HG03045 (cell line): ENCODE data around the gene PRDX2.

Source experiments
- ATAC-seq: cut with Tn5 transposase; IDR thresholded peaks from one replicate; pipeline ENCODE4 v1.9.1; 2021; ENCODE audit warnings: mild to moderate bottlenecking, moderate library complexity; ENCODE audit not compliant: unreplicated experiment

PRDX2 gene

DNA sequence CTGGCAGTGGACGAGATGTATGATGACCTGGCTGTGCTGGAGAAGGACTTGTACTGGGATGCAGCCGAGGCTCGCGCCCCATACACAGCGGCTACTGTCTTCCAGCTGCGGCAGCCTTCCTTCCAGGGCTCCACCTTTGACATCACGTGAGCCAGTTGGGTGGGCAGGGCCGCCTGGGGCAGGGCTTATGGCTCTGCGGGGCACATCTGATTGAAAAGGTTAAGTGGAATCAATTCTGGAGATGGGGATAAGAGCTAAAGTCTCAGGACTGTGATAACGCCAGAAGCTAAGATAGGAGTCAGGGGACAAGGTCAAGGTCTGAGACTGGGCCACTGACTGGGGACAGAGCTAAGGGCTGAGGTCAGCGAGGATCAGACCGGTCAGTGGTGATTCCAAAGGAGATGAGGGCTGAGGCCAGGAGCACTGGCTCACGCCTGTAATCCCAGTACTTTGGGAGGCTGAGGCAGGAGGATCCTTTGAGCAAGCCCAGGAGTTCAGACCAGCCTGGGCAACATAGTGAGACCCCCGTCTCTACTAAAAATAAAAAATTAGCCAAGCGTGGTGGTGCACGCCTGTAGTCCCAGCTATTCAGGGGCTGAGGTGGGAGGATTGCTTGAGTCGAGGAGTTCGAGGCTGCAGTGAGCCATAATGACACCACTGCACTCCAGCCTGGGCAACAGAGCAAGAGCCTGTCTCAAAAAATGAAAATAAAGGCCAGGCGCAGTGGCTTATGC, 45.3 kb downstream of the PRDX2 start:
- ATAC-seq, result no peak

DNA sequence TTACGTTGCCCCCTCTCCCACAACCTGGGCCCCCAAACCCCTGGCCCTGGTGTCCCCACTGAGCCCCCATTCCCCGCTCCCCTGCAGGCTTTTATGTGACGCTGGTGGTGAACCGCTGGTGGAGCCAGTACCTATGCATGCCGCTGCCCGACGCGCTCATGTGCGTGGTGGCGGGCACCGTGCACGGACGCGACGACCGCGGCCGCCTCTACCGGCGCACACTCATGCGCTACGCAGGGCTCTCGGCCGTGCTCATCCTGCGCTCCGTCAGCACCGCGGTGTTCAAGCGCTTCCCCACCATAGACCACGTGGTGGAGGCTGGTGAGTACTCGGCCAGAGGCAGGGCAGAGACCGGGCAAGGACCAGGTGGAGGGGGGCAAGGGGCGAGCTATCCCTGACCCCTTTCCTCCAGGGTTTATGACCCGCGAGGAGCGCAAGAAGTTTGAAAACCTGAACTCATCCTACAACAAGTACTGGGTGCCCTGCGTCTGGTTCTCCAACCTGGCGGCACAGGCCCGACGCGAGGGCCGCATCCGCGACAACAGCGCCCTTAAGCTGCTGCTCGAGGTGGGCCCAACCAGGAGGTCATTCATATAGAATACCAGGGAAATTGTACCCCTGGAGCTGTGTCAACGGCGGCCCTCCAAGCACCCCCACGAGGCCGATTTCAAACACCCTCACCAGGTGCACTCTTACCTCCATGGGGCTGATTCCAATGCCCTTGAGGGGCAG, 47.0 kb downstream of the PRDX2 start:
- no peak for ATAC-seq

DNA sequence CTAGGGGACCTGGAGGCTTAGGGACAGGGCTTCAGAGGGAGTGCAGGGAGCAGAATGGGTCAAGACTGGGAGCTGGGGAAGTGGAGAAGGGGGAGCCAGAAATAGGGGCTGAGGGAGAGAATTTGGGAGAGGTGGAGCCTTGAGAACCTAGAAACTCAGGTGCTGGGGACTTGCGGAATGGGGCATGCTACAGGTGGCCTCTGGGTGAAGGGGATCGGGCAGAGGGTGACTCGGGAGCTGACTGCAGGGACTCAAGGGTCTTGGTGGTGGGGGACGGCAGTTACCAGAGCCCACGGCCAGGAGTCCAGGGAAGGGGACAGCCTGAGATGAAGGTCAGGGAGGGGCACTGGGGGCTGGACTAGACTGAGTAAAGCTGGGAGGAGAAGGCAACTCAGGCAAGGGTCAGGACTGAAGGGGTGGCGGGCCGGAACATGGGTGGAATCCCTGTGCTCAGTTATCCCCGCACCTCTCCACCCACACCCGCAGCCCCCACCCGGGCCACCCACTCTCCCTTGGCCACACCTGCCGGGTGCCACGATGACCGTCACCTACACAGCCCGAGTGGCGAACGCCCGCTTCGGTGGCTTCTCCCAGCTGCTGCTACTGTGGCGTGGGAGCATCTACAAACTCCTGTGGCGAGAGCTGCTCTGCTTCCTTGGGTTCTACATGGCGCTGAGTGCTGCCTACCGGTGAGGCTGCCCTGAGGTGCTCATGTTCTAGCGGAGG, 49.4 kb downstream of the PRDX2 start:
- ATAC-seq, result no peak

DNA sequence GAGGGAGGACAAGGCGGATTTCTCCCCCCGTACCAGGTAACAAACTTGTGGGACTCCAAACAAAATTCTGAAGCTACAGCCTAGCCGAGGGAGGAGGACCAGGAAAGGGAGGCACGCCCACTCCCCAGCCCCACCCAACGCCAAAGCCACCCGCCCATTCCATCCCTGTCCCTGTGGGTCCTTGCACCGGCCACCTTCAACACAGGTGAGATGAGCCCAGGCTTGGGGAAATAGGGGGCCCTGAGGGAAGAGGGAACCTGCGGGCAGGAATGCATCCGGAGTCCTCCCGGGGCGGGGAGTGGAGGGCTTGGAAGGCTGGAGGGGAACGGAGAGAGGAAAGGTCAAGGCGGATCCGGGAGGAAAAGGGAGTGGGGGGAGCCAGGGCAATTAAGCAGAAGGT, 50.0 kb downstream of the PRDX2 start, which contains the start of gene BEST2:
Gene BEST2 (plus strand): TSS at position 157 of the 400 bp plus-strand sequence. CDS start 802 bp downstream, outside the sequence.
- no peak for ATAC-seq

DNA sequence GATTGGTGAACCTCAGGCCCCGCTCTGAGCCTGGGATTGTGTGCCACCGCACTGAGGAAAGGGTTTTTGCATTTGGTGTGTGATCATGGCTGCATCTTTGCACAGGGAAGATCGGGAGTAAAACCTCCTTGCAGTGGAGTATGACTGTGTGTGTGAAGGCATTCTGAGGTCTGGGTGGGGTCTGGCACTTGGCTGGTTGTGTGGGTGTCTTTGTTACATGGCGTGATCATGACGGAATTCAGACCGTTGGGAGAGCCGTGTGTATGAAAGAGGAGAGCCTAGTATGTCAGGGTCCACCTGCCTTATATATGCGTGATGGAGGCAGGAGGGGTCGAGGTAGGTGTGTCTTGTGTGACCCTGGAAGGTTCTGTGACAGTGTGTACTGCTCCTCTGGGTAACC, 50.7 kb downstream of the PRDX2 start:
- ATAC-seq, result no peak

DNA sequence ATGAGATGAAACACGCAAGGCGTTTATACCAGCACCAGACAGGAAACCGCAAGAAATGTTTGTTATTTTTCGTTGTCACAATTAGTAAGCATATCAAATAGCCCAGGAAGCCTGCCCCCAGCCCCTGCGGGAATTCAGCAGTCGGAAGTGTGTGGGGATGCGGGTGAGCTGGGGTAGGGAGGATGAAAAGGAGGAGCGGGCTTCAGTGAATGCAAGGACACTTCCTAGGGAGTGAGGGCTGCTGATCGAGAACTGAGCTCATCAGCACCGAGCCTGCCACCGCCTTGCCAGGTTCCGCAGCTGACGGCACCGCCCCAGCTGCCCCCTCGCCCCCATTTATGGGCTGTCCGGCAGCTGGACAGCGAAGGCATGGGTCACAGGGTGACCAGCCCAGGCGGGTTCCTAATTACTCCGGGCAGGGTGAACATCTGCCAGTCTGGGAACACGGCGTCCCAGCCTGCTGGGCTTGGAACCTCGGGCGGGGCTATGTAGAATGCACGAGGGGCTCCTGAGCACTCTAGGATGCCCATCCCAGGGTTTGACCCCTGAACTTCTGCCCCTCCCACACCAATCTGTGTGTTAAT, 51.6 kb downstream of the PRDX2 start:
- no peak for ATAC-seq

DNA sequence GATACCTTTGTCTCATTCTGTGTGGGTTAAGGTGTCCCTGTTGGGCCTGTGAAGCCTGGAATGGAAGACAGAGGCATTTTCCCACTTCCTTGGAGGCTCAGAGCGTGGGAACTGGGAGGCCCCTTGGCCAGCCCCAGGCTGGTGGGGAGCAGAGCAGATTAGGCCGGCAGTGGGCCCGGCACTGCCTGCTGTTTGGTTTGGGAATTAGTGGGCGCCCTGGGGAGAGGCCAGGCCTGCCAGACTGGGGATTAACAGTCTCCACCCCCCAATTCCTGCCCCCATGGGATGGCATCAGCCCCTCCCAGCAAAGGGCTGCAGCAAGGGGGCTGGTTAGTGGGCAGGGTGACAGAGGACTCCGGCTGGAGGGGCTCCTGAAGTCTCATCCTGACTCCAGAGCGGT, 53.1 kb downstream of the PRDX2 start:
- ATAC-seq, result no peak
